Posterior cingulate gyrus (tissue), 11 donors: ENCODE results near the gene COL11A2.

Experiments
- DNase-seq, 10 donors: peaks; one replicate each; pipeline versions ENCODE4 v3.0.0 to v3.0.0-alpha.2; 2020 to 2021; ENCODE audit warnings: mixed read lengths in 3 of 10
- intact Hi-C: fragments of 100-400 bp; cut with DNase I; formaldehyde crosslinking; loops from one replicate; pipeline ENCODE4 v1.15.1; 2023

COL11A2 gene

GRCh38 chr6:33126101-33126714, 66.1 kb downstream of the COL11A2 start:
- DNase-seq = peak in 7 of 10 donors; percentile 32 to 88 (median 64)
- intact Hi-C loops = no loop called here

DNA sequence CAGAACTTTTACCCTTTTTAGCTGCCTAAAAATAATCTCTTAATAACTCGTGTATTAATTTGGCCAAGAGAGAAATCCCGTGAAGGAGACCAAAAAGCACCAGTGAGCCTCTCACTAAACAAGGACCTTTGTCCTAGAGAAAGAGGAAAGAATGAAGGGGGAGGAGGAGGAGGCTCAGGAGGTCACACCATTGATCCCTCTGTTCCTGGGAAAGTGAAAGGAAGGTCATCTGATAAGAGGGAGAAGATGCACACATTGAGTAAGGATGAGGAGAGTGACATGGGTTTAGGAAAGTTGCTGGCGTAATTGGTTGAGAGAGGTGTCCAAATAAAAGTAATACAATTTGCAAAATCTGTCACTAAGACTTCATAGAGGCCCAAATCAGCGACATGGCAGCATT, 67.3 kb downstream of the COL11A2 start:
- intact Hi-C loops = no loop called here
- no peak for DNase-seq

DNA sequence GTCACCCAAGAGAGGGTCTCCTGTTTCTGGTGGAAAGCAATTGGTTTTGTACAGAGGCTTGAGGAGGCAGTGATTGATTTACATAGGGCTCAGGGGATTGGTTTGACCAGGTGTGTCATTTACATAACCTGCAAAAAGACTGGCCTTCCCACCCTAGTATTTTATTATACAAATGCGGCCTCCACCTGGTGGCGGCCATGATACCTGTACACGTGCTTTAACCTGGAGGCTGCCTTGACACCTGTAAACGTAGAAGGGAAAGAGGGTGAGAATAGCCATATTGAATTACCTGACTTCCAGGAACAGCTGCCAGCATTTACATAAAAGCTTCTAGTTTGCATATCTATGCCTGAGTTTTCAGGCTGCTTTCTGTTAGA, 67.8 kb downstream of the COL11A2 start:
- intact Hi-C loops = no loop called here
- DNase-seq = no peak

DNA sequence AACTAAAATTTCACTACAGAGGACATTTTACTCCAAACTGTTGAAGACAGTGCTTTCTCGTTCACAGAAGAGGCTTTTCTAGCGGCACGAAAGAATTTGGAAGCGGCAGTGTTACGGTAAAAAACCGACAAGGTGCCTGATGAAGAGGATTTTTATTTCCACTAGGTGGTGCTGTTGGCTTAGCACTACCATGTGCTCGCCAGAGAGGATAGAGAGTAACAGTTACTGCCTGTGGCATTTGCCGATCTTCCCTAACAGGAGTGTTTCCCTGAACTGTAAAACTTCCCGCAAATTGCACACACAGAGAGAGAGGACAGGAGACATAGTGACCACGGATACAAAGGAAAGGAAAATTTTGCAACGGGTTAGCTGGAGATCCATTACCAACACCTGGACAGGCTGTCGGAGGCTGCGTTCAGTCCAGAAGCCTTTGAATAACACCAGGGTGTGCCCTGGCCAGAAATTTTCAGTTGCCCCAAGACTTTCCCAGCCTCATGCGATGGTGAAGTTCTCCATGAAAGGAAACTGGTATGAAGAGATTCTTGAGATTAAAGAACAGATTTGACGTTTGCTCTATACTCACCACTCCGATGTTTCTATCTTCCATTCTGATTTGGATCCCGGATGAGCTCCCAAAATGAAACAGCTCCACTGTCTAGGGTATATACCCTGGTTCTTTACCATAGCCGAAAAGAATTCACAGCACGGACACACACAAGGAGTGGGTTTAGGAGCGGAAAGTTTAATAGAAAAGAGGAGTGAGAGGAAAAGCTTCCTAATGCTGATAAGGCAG, 68.3 kb downstream of the COL11A2 start:
- no peak for DNase-seq
- intact Hi-C loops = no loop called here

DNA sequence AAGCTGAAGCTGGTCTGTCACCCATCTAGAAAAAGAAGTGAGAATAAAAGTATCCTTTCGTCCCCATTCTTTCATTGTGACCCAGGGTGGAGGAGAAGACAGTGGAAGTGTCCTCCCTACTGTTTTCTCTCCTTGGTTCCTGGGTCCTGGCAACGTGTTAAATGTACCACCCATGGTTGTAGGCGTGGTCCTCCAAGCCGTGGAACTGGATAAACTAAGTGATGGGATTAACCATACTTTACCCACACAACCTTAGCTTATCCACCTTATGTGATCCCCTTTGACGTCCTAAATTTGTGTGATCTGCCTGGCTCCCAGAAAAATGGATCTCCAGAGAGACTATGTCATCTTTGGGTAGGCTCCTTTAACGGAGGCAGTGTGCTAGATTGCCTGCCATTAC, 69.1 kb downstream of the COL11A2 start:
- DNase-seq = no peak
- intact Hi-C loops = no loop called here

- intact Hi-C loops = no loop called here
- DNase-seq = no peak
Measured at GRCh38 chr6:33120001-33120400, 72.3 kb downstream of the COL11A2 start.

DNA sequence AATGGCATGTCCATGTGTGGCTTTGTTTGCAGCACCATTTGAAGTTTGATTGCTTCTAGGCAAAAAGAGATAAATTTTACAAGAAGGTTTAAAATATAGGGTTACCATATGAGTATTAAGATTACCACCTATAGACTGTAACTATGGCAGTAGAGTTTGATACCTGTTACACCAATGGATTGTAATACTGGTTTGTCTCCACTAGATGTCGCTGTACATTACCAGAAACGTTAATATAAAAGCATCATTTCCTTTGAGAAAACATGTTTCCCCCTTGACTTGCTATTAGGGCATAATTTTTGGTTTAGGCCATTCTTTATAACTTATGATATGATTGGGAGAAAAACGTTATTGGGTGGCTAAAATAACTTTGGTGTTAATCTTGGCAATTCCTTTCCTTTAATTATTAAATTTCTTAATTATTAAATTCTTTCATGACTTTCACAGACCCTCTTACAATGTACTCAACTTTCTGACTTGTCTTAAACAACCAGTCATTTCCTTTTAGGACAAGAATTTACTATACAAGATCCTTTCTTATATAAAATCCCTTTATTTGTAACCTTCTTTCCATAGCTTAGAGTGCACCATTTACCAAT, 73.6 kb downstream of the COL11A2 start:
- DNase-seq = no peak
- intact Hi-C loops = loop anchor here (1.0 kb wide), 1 partner anchor 130 kb away; no protein-coding TSS in a partner anchor

- no peak for DNase-seq
- intact Hi-C loops = loop anchor here (1.0 kb wide), 1 partner anchor 130 kb away; no protein-coding TSS in a partner anchor
Measured at GRCh38 chr6:33117811-33118277, 74.4 kb downstream of the COL11A2 start.

- intact Hi-C loops = no loop called here
Measured at GRCh38 chr6:33116841-33117711, 75.2 kb downstream of the COL11A2 start.

GRCh38 chr6:33116417-33116816, 75.8 kb downstream of the COL11A2 start:
- intact Hi-C loops = no loop called here

More at GRCh38 chr6:33116841-33117711, 75.2 kb downstream of the COL11A2 start:
- peak in 1 of 10 donors; percentile 75 for DNase-seq

DNA sequence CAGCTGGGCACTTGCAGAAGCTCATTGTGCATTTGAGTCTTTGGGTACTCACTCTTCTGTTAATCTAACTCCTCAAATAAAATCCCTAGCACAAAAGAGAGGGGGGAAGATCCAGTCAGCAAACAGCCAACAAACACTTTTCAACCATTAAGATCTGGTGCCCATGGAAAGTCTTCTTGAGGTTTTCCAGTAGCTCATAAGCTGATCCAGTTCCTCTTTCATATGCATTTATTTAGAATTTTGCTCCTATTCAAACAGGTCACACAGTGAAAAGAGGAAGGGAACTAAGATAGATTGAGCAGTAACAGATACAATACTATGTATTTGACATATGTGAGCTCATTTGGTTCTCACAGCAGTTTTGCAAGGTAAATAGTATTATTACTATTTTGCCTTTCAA, 77.9 kb downstream of the COL11A2 start:
- no peak for DNase-seq
- intact Hi-C loops = no loop called here

More at GRCh38 chr6:33116417-33116816, 75.8 kb downstream of the COL11A2 start:
- DNase-seq = peak in 1 of 10 donors; percentile 33

DNA sequence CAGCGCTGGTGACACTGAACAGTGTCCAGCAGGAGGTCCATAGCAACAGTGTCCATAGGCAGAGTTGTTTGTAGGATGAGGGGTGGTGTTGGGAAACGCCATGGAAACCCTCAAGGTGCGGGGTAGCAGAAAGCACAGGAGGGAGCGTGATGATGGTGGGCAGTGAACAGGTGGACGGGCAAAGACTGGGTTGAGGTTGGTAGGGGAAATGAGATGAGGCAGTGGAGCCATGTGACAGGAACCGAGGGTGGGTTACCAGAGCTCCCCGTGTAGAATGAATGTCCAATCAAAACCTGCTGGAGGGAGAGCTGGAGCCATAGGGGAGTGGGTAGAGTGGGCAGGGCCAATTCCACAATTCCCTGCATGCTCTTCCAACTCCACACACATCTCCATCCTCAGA, 78.5 kb downstream of the COL11A2 start:
- DNase-seq = no peak
- intact Hi-C loops = no loop called here
